ENCODE data around the gene PKIG. TPM values are rescaled to one million over a fixed set of nuclear protein-coding genes. Genes with fewer than 3 reads are reported as not detected.

Gene PKIG
- total RNA-seq, 1 donor from 2014 or later, result 29.5 TPM

DNA sequence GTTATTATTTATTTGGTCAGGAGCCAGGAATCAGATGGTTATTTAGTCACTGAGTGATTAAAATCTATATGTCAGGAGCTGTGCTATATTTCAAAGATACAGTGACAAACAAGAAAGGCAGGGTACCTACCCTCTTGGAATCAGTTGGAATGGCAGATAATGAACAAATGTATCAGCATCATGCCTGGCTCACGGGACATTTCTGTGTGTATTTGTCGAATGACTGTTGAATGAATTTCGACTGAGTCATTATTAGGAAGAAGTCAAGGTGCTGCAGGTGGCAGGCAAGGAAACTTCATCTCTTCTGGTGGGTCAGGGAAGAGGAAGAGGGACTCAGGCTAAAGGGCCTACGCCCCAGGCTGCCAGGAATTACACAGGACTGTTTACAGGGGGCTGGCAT, 13.6 kb downstream of the PKIG start:
- Mint-ChIP-seq H3K4me1 (ENCODE audit: unreplicated experiment) (peaks cover 42% of the 10 kb centered on the region), H3K9me3 (ENCODE audit: unreplicated experiment) (no peaks in the 10 kb centered on the region), H3K4me3 (ENCODE audit: unreplicated experiment) (no peak overlapping the region), H3K27ac (ENCODE audit: unreplicated experiment) (no peak overlapping the region), H3K36me3 (ENCODE audit: unreplicated experiment) (peaks cover 5% of the 10 kb centered on the region), H3K27me3 (ENCODE audit: unreplicated experiment) (no peaks in the 10 kb centered on the region)
- TF ChIP-seq, protein P1, sequence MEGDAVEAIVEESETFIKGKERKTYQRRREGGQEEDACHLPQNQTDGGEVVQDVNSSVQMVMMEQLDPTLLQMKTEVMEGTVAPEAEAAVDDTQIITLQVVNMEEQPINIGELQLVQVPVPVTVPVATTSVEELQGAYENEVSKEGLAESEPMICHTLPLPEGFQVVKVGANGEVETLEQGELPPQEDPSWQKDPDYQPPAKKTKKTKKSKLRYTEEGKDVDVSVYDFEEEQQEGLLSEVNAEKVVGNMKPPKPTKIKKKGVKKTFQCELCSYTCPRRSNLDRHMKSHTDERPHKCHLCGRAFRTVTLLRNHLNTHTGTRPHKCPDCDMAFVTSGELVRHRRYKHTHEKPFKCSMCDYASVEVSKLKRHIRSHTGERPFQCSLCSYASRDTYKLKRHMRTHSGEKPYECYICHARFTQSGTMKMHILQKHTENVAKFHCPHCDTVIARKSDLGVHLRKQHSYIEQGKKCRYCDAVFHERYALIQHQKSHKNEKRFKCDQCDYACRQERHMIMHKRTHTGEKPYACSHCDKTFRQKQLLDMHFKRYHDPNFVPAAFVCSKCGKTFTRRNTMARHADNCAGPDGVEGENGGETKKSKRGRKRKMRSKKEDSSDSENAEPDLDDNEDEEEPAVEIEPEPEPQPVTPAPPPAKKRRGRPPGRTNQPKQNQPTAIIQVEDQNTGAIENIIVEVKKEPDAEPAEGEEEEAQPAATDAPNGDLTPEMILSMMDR (IDR thresholded peaks at IDR 0.05), result no peak
- DNase-seq (ENCODE audit: extremely low spot score, unreplicated experiment), result no peak

DNA sequence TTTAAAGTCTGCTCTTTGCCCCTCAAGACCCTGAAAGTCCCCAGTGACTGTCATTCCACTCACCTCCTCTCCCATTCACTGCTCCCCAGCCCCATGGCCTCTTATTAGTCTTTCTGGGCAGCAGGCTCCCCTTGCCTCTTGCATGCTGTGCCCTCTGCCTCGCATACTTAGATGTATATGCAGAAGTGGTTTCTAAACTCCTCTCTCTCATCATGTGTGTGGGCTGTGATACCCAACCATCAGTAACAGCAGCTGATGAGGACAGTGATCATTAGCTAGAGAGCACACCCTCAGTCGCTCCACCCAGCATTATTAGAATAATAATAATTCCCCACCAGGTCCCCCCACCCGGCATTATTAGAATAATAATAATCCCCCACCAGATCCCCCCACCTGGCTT, 14.5 kb downstream of the PKIG start:
- no peak for DNase-seq (ENCODE audit: extremely low spot score, unreplicated experiment)
- TF ChIP-seq, protein P1 (IDR thresholded peaks at IDR 0.05), result no peak
- peaks cover 48% of the 10 kb centered on the region for H3K4me1 Mint-ChIP-seq (ENCODE audit: unreplicated experiment)
- H3K9me3 Mint-ChIP-seq (ENCODE audit: unreplicated experiment), result no peaks in the 10 kb centered on the region
- H3K4me3 Mint-ChIP-seq (ENCODE audit: unreplicated experiment), result no peak overlapping the region
- no peaks in the 10 kb centered on the region for H3K27me3 Mint-ChIP-seq (ENCODE audit: unreplicated experiment)
- peaks cover 3% of the 10 kb centered on the region for H3K36me3 Mint-ChIP-seq (ENCODE audit: unreplicated experiment)
- no peak overlapping the region for H3K27ac Mint-ChIP-seq (ENCODE audit: unreplicated experiment)

DNA sequence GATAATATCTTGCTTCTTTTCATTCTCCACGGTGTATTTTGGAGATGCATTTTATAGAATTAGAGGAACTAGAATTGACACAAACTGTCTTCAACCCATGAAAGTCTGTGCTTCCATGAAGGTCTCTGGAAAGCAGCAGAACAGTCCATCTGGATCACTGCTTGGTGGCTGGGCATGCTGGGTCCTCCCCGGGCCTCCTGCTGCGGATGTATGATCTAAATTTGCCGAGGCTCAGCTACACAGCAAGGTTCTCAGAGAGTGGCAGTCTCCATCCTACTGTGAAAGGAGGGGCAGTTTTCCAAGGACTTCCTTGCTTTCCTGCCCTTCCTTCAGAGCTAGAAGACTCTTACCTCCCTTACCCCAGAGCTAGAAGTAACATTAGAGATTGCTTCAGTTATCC, 15.1 kb downstream of the PKIG start:
- Mint-ChIP-seq H3K4me3 (ENCODE audit: unreplicated experiment) (no peak overlapping the region), H3K27ac (ENCODE audit: unreplicated experiment) (no peak overlapping the region), H3K9me3 (ENCODE audit: unreplicated experiment) (no peaks in the 10 kb centered on the region), H3K27me3 (ENCODE audit: unreplicated experiment) (no peaks in the 10 kb centered on the region), H3K4me1 (ENCODE audit: unreplicated experiment) (peaks cover 53% of the 10 kb centered on the region), H3K36me3 (ENCODE audit: unreplicated experiment) (no peaks in the 10 kb centered on the region)
- TF ChIP-seq, protein P1 (IDR thresholded peaks at IDR 0.05), result no peak
- no peak for DNase-seq (ENCODE audit: extremely low spot score, unreplicated experiment)

DNA sequence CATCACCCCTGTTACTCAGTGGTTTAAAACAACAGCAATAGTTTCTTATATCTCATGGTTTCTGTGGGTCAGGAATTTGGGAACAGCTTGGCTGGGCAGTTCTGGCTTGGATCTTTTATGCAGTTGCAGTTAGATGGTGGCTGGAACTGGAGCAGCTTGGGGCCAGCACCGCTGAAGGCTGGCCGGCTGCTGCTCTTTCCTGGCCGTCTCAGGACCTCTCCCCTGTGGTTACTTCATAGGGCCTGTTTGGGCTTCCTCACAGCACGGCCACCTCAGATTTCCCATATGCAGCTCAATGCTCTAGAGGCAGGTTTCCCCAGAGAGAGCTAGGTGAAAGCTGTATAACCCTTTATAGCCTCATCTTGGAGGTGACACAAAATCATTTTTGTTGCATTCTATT, 15.6 kb downstream of the PKIG start:
- Mint-ChIP-seq H3K27ac (ENCODE audit: unreplicated experiment) (peak overlapping the region; percentile 52), H3K36me3 (ENCODE audit: unreplicated experiment) (no peaks in the 10 kb centered on the region), H3K4me3 (ENCODE audit: unreplicated experiment) (no peak overlapping the region), H3K4me1 (ENCODE audit: unreplicated experiment) (peaks cover 53% of the 10 kb centered on the region), H3K9me3 (ENCODE audit: unreplicated experiment) (no peaks in the 10 kb centered on the region), H3K27me3 (ENCODE audit: unreplicated experiment) (no peaks in the 10 kb centered on the region)
- no peak for DNase-seq (ENCODE audit: extremely low spot score, unreplicated experiment)
- TF ChIP-seq, protein P1 (IDR thresholded peaks at IDR 0.05), result no peak

DNA sequence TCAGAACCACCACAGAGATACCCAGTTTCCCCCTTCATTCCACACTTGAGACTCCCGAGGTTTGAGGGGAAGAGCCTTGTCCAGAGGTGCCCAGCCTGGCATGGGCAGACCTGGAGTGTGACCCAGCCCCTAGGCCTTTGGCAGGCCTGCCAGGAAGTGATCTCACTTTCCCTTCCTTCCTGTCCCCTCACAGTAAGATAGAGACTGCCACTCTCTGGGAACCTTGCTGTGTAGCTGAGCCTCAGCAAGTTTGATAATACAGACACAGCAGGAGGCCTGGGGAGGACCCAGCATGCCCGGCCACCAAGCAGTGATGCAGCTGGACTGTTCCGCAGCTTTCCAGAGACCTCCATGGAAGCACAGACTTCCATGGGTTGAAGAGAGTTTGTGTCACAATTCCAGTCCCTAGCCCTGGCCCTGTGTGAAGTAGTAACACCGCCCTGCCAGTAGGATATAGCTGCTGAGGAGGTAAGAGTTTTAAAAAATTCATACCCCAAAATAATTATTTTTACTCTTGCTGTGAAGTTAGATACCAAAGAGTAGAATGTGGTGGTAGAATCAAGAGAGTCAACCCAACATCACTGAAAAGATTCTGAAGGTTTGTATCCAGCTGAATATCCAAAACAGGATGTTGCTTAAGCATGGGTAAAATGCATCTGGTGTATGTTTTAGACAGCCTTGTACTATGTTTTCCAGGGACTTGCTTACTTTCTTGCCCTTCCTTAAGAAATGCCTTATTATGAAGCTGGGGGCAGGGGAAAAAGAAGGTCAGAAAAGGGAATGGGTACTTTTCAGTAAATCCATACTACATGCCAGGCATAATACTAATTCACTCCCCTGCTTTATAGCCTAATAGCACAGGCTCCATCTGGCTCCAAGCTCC, 16.3 kb downstream of the PKIG start:
- Mint-ChIP-seq H3K4me1 (ENCODE audit: unreplicated experiment) (peaks cover 50% of the 10 kb centered on the region), H3K9me3 (ENCODE audit: unreplicated experiment) (no peaks in the 10 kb centered on the region), H3K27me3 (ENCODE audit: unreplicated experiment) (no peaks in the 10 kb centered on the region), H3K36me3 (ENCODE audit: unreplicated experiment) (no peaks in the 10 kb centered on the region), H3K4me3 (ENCODE audit: unreplicated experiment) (no peak overlapping the region), H3K27ac (ENCODE audit: unreplicated experiment) (peak overlapping the region; percentile 48)
- DNase-seq (ENCODE audit: extremely low spot score, unreplicated experiment), result no peak
- TF ChIP-seq, protein P1 (IDR thresholded peaks at IDR 0.05), result peak; percentile 18
